ENCODE measurements around the gene VAMP3.

Gene VAMP3

DNA sequence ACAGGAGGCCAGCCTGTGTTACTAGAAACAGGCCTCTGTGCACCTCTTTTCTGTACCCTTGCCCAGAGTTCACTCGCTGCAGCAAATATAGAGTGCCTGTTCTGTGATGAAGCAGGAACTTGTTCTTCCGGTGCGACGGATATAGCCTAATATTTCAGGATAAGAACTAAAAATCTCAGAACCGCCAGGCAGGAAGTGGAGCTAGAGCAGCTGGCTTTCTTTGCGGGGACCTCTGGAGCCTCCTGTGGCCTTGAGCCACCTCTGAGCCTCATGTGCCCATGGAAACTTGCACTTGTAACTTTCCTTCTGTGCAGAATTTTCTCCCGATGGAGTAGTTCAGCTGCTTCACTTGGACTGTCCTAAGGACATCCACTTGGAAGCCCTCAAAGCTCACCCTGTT is 44.5 kb upstream of the VAMP3 start:
- H3F3A ChIP-seq (ENCODE audit: control insufficient read depth, insufficient read depth): no peaks in the 10 kb centered on the region
- H3K36me3 ChIP-seq (ENCODE audit: control insufficient read depth, low read length): no peaks in the 10 kb centered on the region
- TF ChIP-seq, protein P1, sequence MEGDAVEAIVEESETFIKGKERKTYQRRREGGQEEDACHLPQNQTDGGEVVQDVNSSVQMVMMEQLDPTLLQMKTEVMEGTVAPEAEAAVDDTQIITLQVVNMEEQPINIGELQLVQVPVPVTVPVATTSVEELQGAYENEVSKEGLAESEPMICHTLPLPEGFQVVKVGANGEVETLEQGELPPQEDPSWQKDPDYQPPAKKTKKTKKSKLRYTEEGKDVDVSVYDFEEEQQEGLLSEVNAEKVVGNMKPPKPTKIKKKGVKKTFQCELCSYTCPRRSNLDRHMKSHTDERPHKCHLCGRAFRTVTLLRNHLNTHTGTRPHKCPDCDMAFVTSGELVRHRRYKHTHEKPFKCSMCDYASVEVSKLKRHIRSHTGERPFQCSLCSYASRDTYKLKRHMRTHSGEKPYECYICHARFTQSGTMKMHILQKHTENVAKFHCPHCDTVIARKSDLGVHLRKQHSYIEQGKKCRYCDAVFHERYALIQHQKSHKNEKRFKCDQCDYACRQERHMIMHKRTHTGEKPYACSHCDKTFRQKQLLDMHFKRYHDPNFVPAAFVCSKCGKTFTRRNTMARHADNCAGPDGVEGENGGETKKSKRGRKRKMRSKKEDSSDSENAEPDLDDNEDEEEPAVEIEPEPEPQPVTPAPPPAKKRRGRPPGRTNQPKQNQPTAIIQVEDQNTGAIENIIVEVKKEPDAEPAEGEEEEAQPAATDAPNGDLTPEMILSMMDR (IDR thresholded peaks at IDR 0.05; ENCODE audit: low read depth, low read length, poor library complexity, severe bottlenecking): no peak
- no peak for TF ChIP-seq EZH2phosphoT487 (IDR thresholded peaks at IDR 0.05; ENCODE audit: borderline replicate concordance, low read length)
- no peaks in the 10 kb centered on the region; the same call in 1 of the 2 replicates for H3K27me3 ChIP-seq (ENCODE audit: control insufficient read depth, low read length)
- H4K20me1 ChIP-seq (ENCODE audit: control insufficient read depth, insufficient read depth, low read depth, low read length): no peaks in the 10 kb centered on the region; the same call in 1 of the 2 replicates
- no peak overlapping the region for H3K4me3 ChIP-seq (ENCODE audit: low read length)
- no peaks in the 10 kb centered on the region for H3K9me3 ChIP-seq (ENCODE audit: control insufficient read depth, insufficient read depth, low read length)
- no peak overlapping the region for H3K27ac ChIP-seq (ENCODE audit: low read depth, low read length)
- no peak overlapping the region for H3K4me2 ChIP-seq (ENCODE audit: low read length)
- no peaks in the 10 kb centered on the region for H3K4me1 ChIP-seq (ENCODE audit: control insufficient read depth, low read length)
- H3K9me2 ChIP-seq (replicated peaks; ENCODE audit: control insufficient read depth, low read length): no peaks in the 10 kb centered on the region
- no peaks in the 10 kb centered on the region for H3K79me2 ChIP-seq (ENCODE audit: control insufficient read depth, low read length)

DNA sequence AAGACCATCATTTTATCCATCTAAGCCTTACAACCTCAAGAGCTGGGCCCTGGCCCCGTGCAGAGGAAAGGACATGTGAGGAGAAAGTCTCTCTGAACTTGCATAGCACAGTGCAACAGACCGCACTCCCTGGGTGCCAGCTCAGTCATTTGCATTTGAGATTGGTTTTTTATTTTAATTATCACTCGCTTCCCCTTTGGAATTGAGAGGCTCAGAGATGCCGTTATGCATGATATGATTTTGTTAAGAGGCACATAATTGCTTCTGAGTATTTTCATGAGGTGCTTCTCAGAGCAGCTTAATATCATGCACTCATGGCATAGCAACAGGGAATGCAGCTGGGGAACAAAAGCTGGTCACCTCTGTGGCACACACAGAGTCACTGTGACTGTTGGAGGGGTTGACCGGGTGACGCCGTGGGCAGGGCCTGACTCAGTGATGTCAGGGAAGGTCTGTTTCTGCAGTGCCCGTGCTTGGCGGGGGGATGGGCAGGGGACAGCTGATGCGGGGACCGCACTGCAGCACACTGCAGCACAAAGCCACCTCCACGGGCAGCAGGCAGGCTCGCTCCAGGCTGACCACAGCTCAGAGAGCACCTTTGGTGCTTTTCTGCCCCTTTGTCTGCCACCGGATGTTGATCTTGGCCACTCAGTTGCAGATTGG is 43.2 kb upstream of the VAMP3 start:
- Histone ChIP-seq H3K4me3 (ENCODE audit: low read length) (no peak overlapping the region), H3K4me1 (ENCODE audit: control insufficient read depth, low read length) (no peaks in the 10 kb centered on the region), H3K9me3 (ENCODE audit: control insufficient read depth, insufficient read depth, low read length) (no peaks in the 10 kb centered on the region), H3K9me2 (replicated peaks; ENCODE audit: control insufficient read depth, low read length) (no peaks in the 10 kb centered on the region), H3K27ac (ENCODE audit: low read depth, low read length) (no peak overlapping the region), H4K20me1 (ENCODE audit: control insufficient read depth, insufficient read depth, low read depth, low read length) (no peaks in the 10 kb centered on the region; the same call in 1 of the 2 replicates), H3K27me3 (ENCODE audit: control insufficient read depth, low read length) (no peaks in the 10 kb centered on the region; the same call in 1 of the 2 replicates), H3K4me2 (ENCODE audit: low read length) (no peak overlapping the region), H3K36me3 (ENCODE audit: control insufficient read depth, low read length) (no peaks in the 10 kb centered on the region), H3F3A (ENCODE audit: control insufficient read depth, insufficient read depth) (no peaks in the 10 kb centered on the region), H3K79me2 (ENCODE audit: control insufficient read depth, low read length) (no peaks in the 10 kb centered on the region)
- no peak for TF ChIP-seq EZH2phosphoT487 (IDR thresholded peaks at IDR 0.05; ENCODE audit: borderline replicate concordance, low read length)
- TF ChIP-seq, protein P1 (IDR thresholded peaks at IDR 0.05; ENCODE audit: low read depth, low read length, poor library complexity, severe bottlenecking): no peak

DNA sequence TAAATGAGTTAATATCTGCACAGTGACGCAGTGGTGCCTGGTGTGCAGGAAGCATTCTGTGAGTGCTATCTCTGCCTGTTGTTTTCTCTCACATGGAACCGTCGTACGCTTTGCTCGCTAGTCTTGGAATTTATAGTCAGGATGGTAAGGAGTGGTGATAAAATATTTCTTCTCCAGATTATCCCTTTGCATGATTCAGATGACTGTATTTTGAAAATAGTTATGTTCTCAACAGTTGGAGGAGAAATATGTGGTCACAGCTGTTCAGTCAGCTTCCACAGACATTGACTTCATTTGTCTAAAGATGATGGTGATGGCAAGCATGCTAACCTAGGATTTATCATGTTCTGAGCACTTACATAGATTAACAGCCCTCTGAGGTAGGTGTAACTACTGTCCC is 41.3 kb upstream of the VAMP3 start:
- H3K36me3 ChIP-seq (ENCODE audit: control insufficient read depth, low read length): no peaks in the 10 kb centered on the region
- no peaks in the 10 kb centered on the region for H3F3A ChIP-seq (ENCODE audit: control insufficient read depth, insufficient read depth)
- no peaks in the 10 kb centered on the region for H3K4me1 ChIP-seq (ENCODE audit: control insufficient read depth, low read length)
- H3K9me2 ChIP-seq (replicated peaks; ENCODE audit: control insufficient read depth, low read length): no peaks in the 10 kb centered on the region
- no peak overlapping the region for H3K4me2 ChIP-seq (ENCODE audit: low read length)
- H4K20me1 ChIP-seq (ENCODE audit: control insufficient read depth, insufficient read depth, low read depth, low read length): no peaks in the 10 kb centered on the region; the same call in 1 of the 2 replicates
- no peaks in the 10 kb centered on the region for H3K79me2 ChIP-seq (ENCODE audit: control insufficient read depth, low read length)
- H3K9me3 ChIP-seq (ENCODE audit: control insufficient read depth, insufficient read depth, low read length): no peaks in the 10 kb centered on the region
- H3K27ac ChIP-seq (ENCODE audit: low read depth, low read length): no peak overlapping the region
- H3K4me3 ChIP-seq (ENCODE audit: low read length): no peak overlapping the region
- TF ChIP-seq, protein P1 (IDR thresholded peaks at IDR 0.05; ENCODE audit: low read depth, low read length, poor library complexity, severe bottlenecking): no peak
- no peak for TF ChIP-seq EZH2phosphoT487 (IDR thresholded peaks at IDR 0.05; ENCODE audit: borderline replicate concordance, low read length)
- no peaks in the 10 kb centered on the region for H3K27me3 ChIP-seq (ENCODE audit: control insufficient read depth, low read length)

Measured in DOHH2 (cell line).